Germinal center (tissue), 1 donor: ENCODE data around the gene MYZAP.
A peak's percentile ranks its signal among the peaks of the same experiment; 100 is the strongest.

Experiments
- DNase-seq: peaks from one replicate; pipeline ENCODE4 v3.0.0; 2012; ENCODE audit warnings: mixed read lengths, low spot score

The MYZAP gene, protein sequence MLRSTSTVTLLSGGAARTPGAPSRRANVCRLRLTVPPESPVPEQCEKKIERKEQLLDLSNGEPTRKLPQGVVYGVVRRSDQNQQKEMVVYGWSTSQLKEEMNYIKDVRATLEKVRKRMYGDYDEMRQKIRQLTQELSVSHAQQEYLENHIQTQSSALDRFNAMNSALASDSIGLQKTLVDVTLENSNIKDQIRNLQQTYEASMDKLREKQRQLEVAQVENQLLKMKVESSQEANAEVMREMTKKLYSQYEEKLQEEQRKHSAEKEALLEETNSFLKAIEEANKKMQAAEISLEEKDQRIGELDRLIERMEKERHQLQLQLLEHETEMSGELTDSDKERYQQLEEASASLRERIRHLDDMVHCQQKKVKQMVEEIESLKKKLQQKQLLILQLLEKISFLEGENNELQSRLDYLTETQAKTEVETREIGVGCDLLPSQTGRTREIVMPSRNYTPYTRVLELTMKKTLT

DNA sequence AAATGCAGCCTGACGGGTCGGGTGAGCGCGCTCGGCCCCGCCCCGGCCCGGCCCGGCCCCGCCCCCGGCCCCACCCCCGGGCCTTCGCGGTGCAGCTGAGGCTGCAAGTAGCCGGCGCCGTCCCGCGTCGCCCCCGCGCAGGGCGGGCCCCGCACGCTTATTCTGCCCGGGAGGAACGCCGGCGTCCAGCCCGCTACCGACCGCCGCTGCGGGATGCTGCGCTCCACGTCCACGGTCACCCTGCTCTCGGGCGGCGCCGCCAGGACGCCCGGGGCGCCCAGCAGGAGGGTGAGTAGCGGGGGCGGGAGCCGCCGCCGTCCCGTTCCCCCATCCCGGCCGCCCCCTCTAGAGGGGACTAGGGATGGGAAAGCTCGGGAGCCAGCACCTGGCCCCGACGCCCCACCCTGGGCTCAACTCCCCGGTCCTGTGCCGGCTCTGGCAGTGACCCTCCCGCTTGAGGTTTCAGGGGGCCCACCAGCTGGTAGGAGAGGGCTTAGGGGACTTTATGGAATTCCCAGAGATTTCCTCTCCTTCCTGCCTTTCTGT is at the start of gene MYZAP:
TSS of gene MYZAP (plus strand) at position 83 of the 546 bp plus-strand sequence. CDS start at position 214, 131 bp downstream.
- DNase-seq, result peak; percentile 77

DNA sequence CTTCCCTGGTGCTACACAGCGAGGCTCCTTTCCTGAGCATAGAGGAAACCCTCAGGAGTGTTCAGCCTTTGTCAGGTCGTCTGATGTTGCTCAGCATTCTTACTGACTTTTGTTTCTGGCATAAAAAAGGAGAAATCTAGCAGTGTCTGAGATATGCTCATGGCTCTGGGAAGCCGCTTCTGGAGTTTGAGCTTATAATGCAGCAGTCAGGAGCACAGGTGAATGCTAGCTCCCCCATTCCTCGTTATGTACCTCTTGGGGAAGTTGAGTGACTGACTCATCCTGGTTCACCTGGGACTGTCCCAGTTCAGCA is 49.2 kb upstream of the MYZAP start:
- DNase-seq, result no peak

DNA sequence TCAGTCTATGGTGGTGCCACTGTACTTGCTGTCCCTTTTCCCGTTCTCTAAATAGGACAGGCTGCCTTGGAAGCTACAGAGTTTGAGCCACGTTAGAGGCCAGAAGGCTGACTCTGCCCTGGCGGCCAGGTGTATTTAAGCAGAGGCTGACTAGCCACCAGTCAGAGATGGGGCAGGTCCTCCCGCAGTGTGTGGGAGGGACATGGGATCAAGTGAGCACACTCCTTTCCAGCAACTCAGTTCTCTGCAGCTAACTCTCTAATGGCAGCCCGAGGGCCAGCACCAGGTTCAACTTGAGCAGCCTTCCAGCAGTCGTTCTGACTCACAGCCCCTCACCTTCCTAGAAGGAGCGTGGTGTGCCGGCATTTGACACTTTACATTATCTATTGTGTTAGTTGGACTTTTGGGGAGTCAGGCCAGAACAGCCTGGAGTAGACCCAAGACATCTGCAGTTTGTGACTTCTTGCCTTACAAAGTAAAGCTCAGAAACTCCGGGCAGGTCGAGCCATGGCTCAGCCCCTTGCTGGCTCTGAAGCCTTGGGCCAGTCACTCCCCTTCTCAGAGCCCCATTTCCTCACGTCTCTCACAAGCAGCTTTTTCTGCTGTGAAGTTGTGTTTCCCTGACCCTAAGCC is 46.7 kb upstream of the MYZAP start:
- DNase-seq, result no peak

GRCh38 chr15:57545995-57546394 is 45.7 kb upstream of the MYZAP start:
- no peak for DNase-seq

DNA sequence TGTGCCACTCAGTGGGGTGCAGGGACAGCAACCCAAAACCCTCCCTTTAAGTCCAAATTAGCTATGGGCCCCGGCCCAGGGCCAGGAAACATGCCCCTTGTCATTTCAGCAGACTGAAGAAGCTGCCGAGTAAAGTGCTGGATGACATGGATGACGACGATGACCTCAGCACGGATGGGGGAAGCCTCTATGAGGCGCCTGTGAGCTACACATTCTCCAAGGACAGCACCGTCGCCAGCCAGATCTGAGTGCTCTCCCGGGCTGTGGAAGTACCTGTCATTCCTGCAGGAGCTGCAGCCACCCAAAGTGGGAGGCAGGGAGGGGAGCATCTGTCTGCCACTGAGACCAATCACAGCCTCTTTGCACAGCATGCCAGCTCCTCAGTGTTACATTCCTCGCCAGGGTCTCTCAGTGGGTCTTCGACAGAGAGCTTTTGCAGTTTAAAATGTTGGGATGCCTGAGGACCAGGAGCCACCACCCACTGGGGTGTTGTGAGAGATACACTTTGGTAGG is 44.4 kb upstream of the MYZAP start:
- DNase-seq, result no peak

- DNase-seq, result no peak
Measured at GRCh38 chr15:57548351-57548750, 43.4 kb upstream of the MYZAP start.

DNA sequence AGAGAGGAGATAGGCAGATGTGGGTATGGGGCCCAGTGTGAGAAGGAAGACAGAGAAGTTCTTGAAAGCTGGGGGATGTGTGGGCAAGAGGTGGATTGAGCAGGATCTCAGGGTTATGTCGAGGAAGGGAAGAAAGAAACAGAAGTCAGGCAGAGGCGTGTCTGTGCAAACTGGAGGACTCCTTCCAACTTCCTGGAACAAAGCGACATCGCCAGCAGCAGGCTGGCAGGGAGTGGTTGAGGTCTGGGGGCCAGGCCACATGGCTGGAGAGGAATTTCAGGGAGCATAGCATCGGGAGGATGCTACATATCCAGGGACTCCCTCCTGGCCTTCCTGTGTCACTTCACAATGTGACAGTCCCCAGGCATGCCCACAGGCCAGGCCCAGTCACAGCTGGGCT is 42.9 kb upstream of the MYZAP start:
- DNase-seq, result no peak

GRCh38 chr15:57549935-57550334 is 41.8 kb upstream of the MYZAP start:
- DNase-seq, result no peak

GRCh38 chr15:57550640-57551039 is 41.1 kb upstream of the MYZAP start:
- no peak for DNase-seq

DNA sequence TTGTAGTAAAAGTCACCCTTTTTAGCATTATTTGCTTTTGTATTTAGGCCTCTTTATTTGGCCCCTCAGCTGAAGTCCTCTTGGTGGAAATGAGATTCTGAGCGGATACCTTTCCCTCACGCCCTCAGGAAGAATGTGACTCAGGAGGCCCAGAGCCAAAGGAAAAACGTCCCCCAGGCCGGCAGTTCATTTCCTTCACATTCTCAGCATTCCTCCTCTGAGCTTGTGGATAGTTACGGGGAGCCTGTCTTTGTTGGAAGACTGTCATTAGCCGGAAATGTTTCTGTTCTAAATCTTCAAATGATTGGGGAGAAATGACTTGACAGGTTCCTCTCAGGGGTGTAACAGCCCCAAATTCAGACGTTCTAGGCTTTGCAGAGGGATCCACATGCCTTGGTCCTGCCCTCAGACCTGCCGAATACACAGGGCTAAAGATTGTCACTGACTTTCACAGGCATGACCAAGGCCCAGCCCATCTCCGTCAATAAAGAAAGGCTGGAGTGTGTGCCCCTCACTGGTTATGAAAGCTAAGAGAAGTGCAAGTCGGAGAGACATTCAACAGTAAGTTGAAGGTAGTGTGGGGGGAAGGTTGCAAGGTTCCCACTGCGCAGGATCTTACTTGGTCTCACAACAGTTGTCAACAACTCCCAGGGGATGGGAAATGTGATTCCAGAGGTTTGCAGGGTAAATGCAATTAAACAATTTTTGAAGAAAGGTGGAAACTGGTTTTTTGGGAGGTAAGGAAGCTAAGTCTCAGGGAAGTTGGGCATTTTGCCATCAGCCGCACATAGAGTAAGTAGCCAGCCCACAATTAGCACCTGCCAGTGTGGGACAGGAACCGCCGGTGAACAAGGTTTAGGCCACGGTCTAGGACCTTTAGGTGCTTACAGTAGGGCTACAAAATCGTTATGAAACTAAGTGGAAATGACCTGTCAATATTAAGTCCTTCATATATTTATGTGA is 39.7 kb upstream of the MYZAP start:
- no peak for DNase-seq

DNA sequence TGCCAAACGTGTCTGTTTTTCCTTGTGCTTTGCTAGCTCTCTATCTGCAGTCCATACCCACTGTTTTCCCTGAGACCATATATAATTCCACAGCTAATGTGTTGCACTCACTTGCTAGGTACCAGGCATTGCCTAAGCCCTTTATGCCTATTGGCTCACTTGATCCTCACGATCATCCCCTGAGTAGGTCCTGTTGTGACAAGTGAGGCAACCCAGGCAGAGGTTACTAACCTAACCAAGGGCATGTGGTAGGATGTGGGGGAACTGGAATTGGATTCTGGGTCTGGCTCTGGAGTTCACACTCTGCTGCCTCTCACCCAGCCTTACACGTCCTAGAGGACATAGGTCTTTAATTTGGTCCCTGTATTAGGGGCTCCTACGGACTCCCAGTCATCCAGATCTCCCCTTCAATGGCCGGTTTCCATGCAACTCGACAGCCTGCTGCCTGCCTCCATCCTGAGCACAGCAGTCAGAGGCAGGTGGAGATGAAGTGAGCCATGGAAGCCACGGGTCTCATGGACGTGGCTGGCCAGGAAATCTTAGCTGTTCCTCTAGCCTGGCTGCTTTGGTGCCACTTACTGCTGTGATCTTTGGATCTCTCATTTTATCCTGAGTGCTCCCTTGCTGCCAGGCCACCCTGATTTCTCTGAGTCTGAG is 38.9 kb upstream of the MYZAP start:
- no peak for DNase-seq

DNA sequence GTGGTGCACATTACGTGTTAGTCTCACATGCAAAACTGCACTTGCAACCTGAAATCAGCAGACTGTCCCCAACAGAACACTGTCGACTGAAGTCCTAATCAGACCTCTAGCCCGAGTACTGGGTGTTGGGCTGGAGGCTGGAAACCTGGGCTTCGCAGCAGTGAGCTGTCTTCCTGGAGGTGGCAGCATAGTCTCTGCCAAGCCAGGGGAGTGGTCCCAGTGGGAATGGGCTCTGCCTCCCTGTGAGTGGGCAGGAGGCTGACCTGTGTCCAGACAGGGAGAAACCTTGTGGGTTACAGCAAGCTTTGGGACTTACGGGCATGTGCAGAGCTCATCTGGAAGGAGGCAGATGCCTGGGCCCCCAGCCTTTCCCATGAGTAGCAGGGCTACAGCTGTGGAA is 38.2 kb upstream of the MYZAP start:
- no peak for DNase-seq

GRCh38 chr15:57554063-57554811 is 37.5 kb upstream of the MYZAP start:
- DNase-seq, result no peak

DNA sequence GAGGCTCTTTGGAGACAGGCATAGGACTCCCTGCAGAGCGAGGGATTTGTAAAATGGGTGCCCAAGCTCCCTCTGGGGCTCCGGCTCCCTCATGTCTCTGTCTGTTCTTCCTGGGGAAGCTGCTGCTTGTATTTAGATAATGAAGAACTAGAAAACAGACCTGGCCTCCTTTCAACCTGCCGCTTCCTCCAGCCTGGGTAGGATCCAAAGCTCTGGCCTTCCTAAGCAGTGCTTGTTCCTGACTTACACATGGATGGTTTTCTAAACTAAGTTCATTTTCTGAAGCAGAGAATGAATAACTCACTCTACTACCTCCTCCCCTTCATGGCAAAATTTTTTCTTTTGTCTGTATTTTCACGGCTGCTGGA is 36.9 kb upstream of the MYZAP start:
- no peak for DNase-seq

DNA sequence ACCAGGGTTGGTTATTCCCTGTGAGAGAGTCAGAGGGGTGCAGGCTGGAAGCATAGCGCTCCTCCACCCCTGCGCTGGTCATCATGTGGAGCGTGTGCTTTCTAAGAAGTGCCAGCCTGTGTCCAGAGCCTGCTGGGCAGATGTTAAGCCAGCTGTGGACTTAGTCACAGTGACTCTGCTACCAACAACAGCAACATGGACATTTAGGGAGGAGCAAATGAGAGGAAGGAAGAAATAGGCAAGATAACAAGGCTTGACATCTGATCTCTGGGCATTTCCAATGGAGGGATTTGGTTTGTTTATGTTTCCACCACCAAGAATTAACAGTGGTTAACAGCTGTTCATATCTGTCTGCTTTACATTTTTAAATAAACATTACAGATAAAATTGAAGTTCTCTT is 36.4 kb upstream of the MYZAP start:
- no peak for DNase-seq

- no peak for DNase-seq
Measured at GRCh38 chr15:57556040-57556439, 35.7 kb upstream of the MYZAP start.

GRCh38 chr15:57557267-57557666 is 34.4 kb upstream of the MYZAP start:
- DNase-seq, result no peak

DNA sequence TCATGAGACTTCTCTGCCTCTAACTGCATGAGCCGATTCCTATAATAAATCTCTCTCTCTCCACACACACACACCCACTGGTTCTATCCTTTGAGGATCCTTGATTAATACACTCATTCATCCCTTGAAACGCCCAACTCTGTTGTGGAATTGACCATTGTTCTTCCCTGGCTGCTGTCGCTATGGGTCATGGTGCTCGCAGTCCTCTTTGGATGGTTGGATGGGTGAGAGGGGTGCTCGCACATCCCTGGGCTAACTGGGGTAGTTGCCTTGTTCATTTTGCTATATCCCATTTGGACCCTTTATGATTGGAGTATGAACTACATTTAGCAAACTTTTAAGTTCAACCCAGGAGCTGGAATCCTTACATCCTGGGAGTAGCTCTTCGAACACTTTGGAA is 33.9 kb upstream of the MYZAP start:
- DNase-seq, result no peak

DNA sequence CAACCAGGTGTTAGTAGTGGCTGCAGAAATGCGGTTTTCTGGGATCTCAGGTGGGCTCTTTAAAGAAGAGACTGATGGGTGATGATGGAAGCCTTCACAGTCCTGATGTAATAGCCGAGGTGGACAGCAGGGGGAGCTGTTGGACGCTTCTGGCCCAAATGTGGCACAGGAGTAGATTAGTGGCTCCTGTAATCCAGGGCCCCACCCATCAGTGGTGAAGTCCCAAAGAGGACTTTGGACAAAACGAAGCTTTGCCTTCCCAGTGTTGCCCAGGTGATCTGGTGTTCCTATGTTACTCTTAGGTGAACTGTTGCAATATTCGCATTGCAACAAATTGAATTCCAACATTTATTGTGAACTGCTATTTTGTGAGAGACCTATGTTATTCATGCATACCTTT is 31.8 kb upstream of the MYZAP start:
- peak; percentile 72 for DNase-seq

GRCh38 chr15:57561041-57561711 is 30.5 kb upstream of the MYZAP start:
- DNase-seq, result peak; percentile 65
